Stimulated activated CD4-positive, alpha-beta T cell treated with anti-CD3 and anti-CD28 coated beads, TNF-alpha, amount 100 ng/mL, for 1 hour (primary cell): Measurements from ENCODE around the gene DERL2.
"Not testable (repeated sequence)": the region's sequence is repeated elsewhere in the genome, so short reads cannot be mapped to it uniquely, and the experiment has no call there.

ENCODE experiments used
- DNase-seq, 3 donors: peaks; one replicate each; pipeline ENCODE4 v3.0.0-alpha.2; 2020; ENCODE audit warnings: low read depth in 3 of 3, low spot score in 1 of 3

Gene DERL2

GRCh38 chr17:5438716-5439445 lies 47.1 kb downstream of the DERL2 start, which contains the start of gene C1QBP:
C1QBP (minus strand) TSS chr17:5439155; CDS start chr17:5439073, 82 bp downstream.
- peak; percentile 66 to 90 (median 84) for DNase-seq

DNA sequence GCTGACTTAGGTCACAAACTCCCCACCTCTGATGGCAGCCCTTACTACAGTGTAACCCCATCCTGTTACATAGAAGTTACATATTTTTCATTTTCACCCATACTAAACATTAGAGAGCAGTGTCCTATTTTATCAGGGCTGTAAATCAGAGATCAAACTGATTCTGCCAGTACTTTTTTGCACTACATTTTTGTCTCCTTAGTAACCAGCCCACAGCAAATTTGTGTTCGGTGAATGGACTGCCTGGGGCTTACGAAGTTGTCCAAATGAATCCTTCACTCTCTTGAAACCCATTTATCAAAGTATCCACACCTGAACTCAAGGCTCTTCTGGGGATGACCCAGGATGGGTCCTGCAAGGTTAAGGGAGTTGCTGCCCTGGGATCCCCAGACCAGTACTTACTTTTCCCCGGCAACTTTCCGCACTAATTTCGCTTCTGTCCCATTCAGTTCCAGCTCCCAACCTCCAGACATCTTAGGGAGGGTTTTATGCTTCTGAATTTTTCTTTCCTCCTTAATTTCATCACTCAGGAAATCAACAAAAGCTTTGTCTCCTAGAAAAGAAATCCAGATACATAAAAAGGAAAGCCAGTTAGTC lies 48.2 kb downstream of the DERL2 start:
- DNase-seq = no peak

DNA sequence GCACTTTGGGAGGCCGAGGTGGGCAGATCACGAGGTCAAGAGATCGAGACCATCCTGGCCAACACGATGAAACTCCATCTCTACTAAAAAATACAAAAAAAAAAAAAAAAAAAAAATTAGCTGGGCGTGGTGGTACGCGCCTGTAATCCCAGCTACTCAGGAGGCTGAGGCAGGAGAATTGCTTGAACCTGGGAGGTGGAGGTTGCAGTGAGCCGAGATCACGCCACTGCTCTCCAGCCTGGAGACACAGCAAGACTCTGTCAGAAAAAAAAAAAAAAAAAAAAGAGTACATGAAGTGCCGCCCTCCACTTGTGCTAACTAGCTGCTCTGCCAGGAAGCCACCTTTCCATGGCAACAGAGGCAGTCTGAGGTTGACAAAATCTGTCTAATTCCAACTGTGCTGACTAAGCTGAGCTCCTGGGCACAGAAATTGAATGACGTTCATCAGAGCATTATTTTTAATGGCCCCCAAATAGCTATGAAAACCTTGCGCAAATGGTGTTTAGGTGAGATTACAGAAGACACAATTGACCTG lies 50.1 kb downstream of the DERL2 start:
- not testable (repeated sequence) for DNase-seq

DNA sequence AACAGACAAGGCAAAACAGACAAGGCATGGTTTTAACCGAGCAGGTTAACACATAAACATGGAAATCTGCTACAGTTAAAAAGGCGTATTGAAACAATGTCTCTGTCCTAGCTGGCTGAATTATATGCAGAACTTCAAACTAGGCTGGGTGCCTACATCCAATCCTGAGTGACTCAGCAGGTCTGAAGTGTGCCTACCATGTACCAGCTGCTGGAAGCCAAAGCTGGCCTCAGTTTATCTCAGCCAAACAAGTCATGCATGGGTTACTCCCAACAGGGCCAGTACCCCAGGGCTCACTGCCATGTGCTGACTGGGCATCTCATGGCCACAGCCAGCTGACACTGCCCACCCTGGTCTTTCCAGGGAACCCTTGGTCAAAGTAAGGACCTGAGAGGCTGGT lies 51.0 kb downstream of the DERL2 start:
- DNase-seq = no peak

DNA sequence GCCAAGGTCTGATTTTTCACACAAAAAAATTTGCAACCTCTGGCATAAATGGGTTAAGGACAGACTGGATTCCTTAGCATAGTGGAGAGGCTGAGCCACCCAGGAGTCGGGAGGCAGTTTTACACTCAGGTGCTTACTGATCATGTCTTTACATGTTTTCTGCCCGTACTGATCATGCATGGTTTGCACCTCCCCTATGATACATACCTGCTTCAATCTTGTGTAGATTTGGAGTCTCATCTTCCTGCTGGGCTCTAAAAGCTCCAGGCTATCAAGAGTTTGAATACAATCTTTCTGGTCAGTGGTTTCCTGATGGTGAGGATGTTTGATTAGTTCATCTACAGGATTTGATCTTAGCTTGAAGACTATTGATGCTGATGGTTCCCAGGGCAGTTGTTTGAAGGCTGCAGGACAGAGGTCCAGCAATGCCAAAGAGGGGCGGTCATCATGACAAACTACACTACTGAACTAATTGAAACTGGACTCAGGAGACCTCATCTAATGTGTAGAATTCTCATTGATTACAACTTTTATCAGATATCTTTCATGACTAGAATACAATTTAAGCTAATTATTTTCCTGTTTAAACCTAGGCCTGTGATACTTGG lies 53.9 kb downstream of the DERL2 start:
- DNase-seq = no peak

- not testable (repeated sequence) for DNase-seq
Observed at GRCh38 chr17:5431234-5431633, 54.7 kb downstream of the DERL2 start.

DNA sequence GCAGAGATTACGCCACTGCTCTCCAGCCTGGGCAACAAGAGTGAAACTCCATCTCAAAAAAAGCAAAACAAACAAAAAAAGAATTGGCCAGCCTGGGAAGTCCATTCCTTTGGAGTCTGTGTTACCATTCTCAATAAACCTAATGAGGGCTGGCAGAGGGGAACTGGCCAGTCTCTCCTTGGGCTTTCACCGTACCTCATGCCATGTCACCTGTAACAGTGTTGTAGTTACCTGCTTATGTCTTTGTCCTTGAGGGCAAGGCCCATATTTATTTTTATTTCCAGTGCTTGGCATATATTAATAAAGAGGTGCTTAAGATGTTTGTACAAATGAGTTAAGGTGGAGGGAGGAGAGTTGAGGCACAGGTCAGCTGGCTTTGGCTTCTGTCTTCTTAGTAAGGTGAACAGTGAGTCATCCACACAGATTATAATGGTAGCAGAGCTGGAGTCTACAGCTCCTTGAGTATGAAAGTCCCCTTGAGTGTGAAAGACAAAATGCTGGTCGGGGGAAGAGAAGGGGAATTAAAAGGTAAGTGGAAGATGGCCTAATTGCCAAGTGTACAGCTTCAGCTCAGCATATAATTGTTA lies 55.5 kb downstream of the DERL2 start:
- no peak for DNase-seq

DNA sequence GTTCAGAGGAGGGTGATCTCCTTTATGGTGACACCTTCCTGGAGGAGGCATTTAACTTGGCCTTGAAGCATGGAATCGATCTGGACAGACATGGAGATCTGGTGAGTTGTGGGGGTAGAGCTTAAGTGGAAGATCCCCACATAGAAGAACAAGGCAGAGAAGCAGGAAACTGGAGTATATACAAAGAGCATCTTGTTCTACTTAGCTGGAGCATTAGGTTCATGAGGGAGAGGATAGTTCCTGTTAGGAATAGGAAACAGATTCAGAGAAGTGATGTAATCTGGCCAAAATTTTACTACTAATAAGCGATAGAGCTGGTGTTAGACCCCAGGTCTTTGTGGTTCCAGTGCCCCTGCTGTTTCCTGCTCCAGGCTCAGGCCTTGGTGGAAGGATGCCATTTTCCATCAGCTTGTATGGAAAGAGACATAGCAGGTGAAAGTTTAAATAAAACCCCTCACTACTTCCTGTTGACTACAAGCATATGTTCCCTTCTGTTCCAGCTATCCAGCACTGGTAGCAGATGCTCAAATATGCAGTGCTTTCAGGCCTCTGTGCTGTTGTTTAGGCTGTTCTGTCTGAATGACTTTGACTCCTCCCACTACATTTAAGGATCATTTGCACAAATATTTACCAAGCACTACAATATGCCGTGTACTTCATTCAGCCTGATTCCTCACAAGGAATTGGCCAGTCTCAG lies 56.6 kb downstream of the DERL2 start:
- no peak for DNase-seq

- no peak for DNase-seq
Observed at GRCh38 chr17:5425826-5426225, 60.2 kb downstream of the DERL2 start.

DNA sequence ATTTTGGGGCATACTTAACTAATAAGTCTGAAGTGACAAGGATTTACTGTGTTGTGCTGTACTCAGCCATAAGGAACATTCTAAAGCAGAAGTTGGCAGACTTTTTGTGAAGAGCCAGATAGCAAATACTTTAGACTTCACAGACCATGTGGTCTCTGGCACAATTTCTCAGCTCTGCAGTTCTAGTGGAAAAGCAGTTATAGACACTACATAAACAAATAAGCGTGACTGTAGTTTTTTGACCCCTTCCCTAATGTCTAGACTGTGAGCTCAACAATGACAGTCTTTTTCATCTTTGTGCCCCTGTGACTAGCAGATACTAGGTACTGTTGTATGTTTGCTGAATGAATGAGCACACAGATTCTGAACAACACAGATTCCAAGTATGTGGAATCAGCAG lies 61.1 kb downstream of the DERL2 start:
- no peak for DNase-seq

DNA sequence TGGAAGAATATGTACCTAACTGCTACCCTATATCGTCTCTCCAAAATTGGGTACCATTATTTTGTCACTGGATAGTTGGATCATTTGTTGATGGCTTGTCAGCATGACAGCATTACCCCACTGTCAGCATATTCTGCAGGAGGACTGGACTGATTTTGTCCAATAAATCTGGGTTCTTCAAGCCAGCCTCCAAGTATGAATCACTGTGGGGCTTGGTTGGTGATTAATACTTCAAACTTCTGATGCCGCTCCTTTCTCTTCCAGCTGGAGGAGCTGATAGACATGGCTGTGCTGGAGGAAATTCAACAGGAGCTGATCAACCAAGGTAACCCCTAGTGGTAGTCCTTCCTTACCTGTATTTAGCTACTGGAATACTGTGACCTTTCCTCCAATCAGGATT lies 63.5 kb downstream of the DERL2 start:
- no peak for DNase-seq
